WERI-Rb-1 (cell line): ENCODE data around the gene SLC22A15.

Experiments used
- DNase-seq: peaks from one replicate; pipeline ENCODE4 v3.0.0-alpha.2; 2020
- H3K27ac ChIP-seq: fragments of 250-450 bp; sonication (Bioruptor Pico); 2 replicates; pipeline ENCODE4 v1.5.1; 2020; ENCODE audit warnings: mild to moderate bottlenecking, moderate library complexity
- H3K27me3 ChIP-seq: fragments of 250-450 bp; sonication (Bioruptor Pico); 2 replicates; pipeline ENCODE4 v1.5.1; 2021; ENCODE audit warnings: mild to moderate bottlenecking, low read depth, moderate library complexity; ENCODE audit not compliant: insufficient read depth, severe bottlenecking
- H3K36me3 ChIP-seq: fragments of 250-450 bp; sonication (Bioruptor Pico); 2 replicates; pipeline ENCODE4 v1.5.1; 2020; ENCODE audit warnings: mild to moderate bottlenecking, moderate library complexity
- H3K4me3 ChIP-seq: 2 replicates; pipeline ENCODE4 v1.5.1; 2011; ENCODE audit warnings: low read depth, mild to moderate bottlenecking, control low read depth, low read length
- H3K9me3 ChIP-seq: fragments of 250-450 bp; sonication (Bioruptor Pico); 2 replicates; pipeline ENCODE4 v1.5.1; 2021; ENCODE audit warnings: mild to moderate bottlenecking, moderate library complexity; ENCODE audit not compliant: severe bottlenecking
- CTCF ChIP-seq: IDR thresholded peaks from 2 replicates; pipeline ENCODE4 v1.5.1; 2011; ENCODE audit warnings: low read depth, mild to moderate bottlenecking, control low read depth, inconsistent platforms, low read length

The SLC22A15 gene

GRCh38 chr1:115976062-115976920 is at the start of gene SLC22A15:
TSS of gene SLC22A15 (plus strand) at chr1:115976513. CDS start at chr1:115976628, 115 bp downstream.
- peak within 1 kb of the TSS; percentile 43 for H3K4me3 ChIP-seq
- peaks cover 31% of the 10 kb centered on the region for H3K27me3 ChIP-seq
- no peaks in the 10 kb centered on the region for H3K9me3 ChIP-seq
- H3K36me3 ChIP-seq: no peaks in the 10 kb centered on the region
- TF ChIP-seq CTCF: no peak
- H3K27ac ChIP-seq: no peak within 1 kb of the TSS; the same call in 1 of the 2 replicates
- peak; percentile 48 for DNase-seq

GRCh38 chr1:115927971-115928370 is 48.3 kb upstream of the SLC22A15 start:
- H3K4me3 ChIP-seq: no peak overlapping the region
- H3K9me3 ChIP-seq: no peaks in the 10 kb centered on the region
- TF ChIP-seq CTCF: no peak
- H3K27ac ChIP-seq: no peak overlapping the region
- DNase-seq: no peak
- peaks cover 10% of the 10 kb centered on the region for H3K27me3 ChIP-seq
- no peaks in the 10 kb centered on the region for H3K36me3 ChIP-seq

- DNase-seq: no peak
- no peaks in the 10 kb centered on the region for H3K36me3 ChIP-seq
These were observed 46.4 kb upstream of the SLC22A15 start for GRCh38 chr1:115929881-115930280.

GRCh38 chr1:115933625-115934024 is 42.7 kb upstream of the SLC22A15 start:
- Histone ChIP-seq H3K9me3 (no peaks in the 10 kb centered on the region), H3K27me3 (peaks cover 10% of the 10 kb centered on the region), H3K4me3 (no peak overlapping the region), H3K27ac (no peak overlapping the region), H3K36me3 (no peaks in the 10 kb centered on the region)
- no peak for DNase-seq
- TF ChIP-seq CTCF: no peak

More at GRCh38 chr1:115929881-115930280, 46.4 kb upstream of the SLC22A15 start:
- Histone ChIP-seq H3K9me3 (no peaks in the 10 kb centered on the region), H3K4me3 (no peak overlapping the region), H3K27me3 (peaks cover 10% of the 10 kb centered on the region), H3K27ac (no peak overlapping the region)
- TF ChIP-seq CTCF: no peak

- no peak overlapping the region for H3K4me3 ChIP-seq
- TF ChIP-seq CTCF: no peak
- no peak for DNase-seq
- no peaks in the 10 kb centered on the region for H3K9me3 ChIP-seq
- no peaks in the 10 kb centered on the region for H3K36me3 ChIP-seq
- H3K27ac ChIP-seq: no peak overlapping the region
- peaks cover 9% of the 10 kb centered on the region for H3K27me3 ChIP-seq
These were observed 36.9 kb upstream of the SLC22A15 start for GRCh38 chr1:115939455-115939854.
